HCT116 (cell line): ENCODE results near the gene GLT6D1. TPM values are rescaled to one million over a fixed set of nuclear protein-coding genes. Genes with fewer than 3 reads are reported as not detected.

Experiments used
- ATAC-seq: fragments of 200-7000 bp; cut with Tn5 transposase; 2 replicates; pipeline ENCODE4 v1.9.1; 2020; ENCODE audit warnings: mild to moderate bottlenecking, moderate library complexity
- BruUV-seq: library from RNA; stranded (reverse); fragments of 400-500 nt; replicated peaks from 2 replicates; lab custom pipeline; 2021; lab: Mats Ljungman, UMichigan
- CTCF ChIA-PET: fragments of 300-600 bp; sonication (Branson Sonifier 250); formaldehyde crosslinking; loops from one replicate; lab custom pipeline; 2021; ENCODE audit warnings: antibody characterized with exemption; lab: Charles Lee
- POLR2A ChIA-PET: fragments of 300-600, 350-600 bp; sonication (Branson Sonifier 250); formaldehyde crosslinking; loops from one replicate; lab custom pipeline; 2021; ENCODE audit warnings: antibody characterized with exemption; lab: Charles Lee
- RAD21 ChIA-PET, 2 experiments: fragments of 300-600 bp; sonication (Branson Sonifier 250); formaldehyde crosslinking; loops; one replicate each; lab custom pipeline; 2023; ENCODE audit warnings: low total read pairs in 2 of 2; ENCODE audit not compliant: uncharacterized antibody in 2 of 2, unreplicated experiment in 2 of 2, low non-redundant PET in 1 of 2; lab: Charles Lee
- DNase-seq: peaks from one replicate; pipeline ENCODE4 v3.0.0-alpha.2; 2010; ENCODE audit warnings: low read depth, low spot score
- H2AFZ ChIP-seq: fragments of 200-600 bp; shearing (Covaris generic), sonication (generic); 2 replicates; pipeline ENCODE4 v1.6.1; 2017; ENCODE audit warnings: low read depth, mixed run types, mixed read lengths, antibody characterized with exemption, low read length; ENCODE audit not compliant: poor library complexity, severe bottlenecking
- H3K27ac ChIP-seq: 2 replicates; pipeline ENCODE4 v1.5.1; 2012; ENCODE audit warnings: low read depth, low read length
- H3K27me3 ChIP-seq: fragments of 200-600 bp; sonication (generic); 2 replicates; pipeline ENCODE4 v1.6.1; 2016; ENCODE audit warnings: mixed run types, low read length, mixed read lengths; ENCODE audit not compliant: insufficient read depth
- H3K36me3 ChIP-seq, 2 experiments: fragments of 200-500 bp in 1 of 2; fragments of 200-600 bp in 1 of 2; sonication (Bioruptor generic) in 1 of 2; sonication (generic) in 1 of 2; 2 replicates each; pipeline versions ENCODE4 v1.5.1 to v1.6.1; 2014 to 2016; ENCODE audit warnings: low read length in 2 of 2, inconsistent platforms in 1 of 2, mixed read lengths in 1 of 2, mixed run types in 1 of 2; ENCODE audit not compliant: insufficient read depth in 2 of 2, control insufficient read depth in 1 of 2
- H3K4me1 ChIP-seq, 2 experiments: fragments of 200-600 bp in 1 of 2; sonication (generic) in 1 of 2; 2 replicates each; pipeline versions ENCODE4 v1.5.1 to v1.6.1; 2012 to 2017; ENCODE audit warnings: low read length in 2 of 2, inconsistent platforms in 1 of 2, mild to moderate bottlenecking in 1 of 2, mixed read lengths in 1 of 2, mixed run types in 1 of 2, moderate library complexity in 1 of 2; ENCODE audit not compliant: insufficient read depth in 2 of 2, control insufficient read depth in 1 of 2
- H3K4me2 ChIP-seq: fragments of 200-600 bp; sonication (generic); 2 replicates; pipeline ENCODE4 v1.6.1; 2017; ENCODE audit warnings: mixed run types, low read length, mixed read lengths
- H3K4me3 ChIP-seq, 2 experiments: fragments of 200-600 bp in 1 of 2; sonication (generic) in 1 of 2; replicated peaks in 1 of 2; 2 replicates each; pipeline ENCODE4 v1.5.1; 2011 to 2016; ENCODE audit warnings: low read length in 2 of 2, control low read depth in 1 of 2, low read depth in 1 of 2, mild to moderate bottlenecking in 1 of 2, mixed read lengths in 1 of 2, mixed run types in 1 of 2
- H3K79me2 ChIP-seq: fragments of 200-600 bp; sonication (generic); 2 replicates; pipeline ENCODE4 v1.6.1; 2017; ENCODE audit warnings: mild to moderate bottlenecking, mixed run types, low read length, moderate library complexity, mixed read lengths; ENCODE audit not compliant: insufficient read depth
- H3K9ac ChIP-seq: fragments of 200-600 bp; sonication (generic); 2 replicates; pipeline ENCODE4 v1.6.1; 2016; ENCODE audit warnings: low read length, mixed read lengths
- H3K9me2 ChIP-seq: fragments of 200-600 bp; sonication (generic), shearing (Covaris generic); 2 replicates; pipeline ENCODE4 v1.6.1; 2017; ENCODE audit warnings: mixed run types, mild to moderate bottlenecking, moderate library complexity; ENCODE audit not compliant: insufficient read depth
- H3K9me3 ChIP-seq, 2 experiments: fragments of 200-500 bp in 1 of 2; fragments of 200-600 bp in 1 of 2; sonication (Bioruptor generic) in 1 of 2; sonication (generic) in 1 of 2; 2 replicates each; pipeline ENCODE4 v1.6.1; 2014 to 2017; ENCODE audit warnings: low read length in 2 of 2, mixed read lengths in 2 of 2, inconsistent platforms in 1 of 2, low read depth in 1 of 2, mild to moderate bottlenecking in 1 of 2, mixed run types in 1 of 2, moderate library complexity in 1 of 2; ENCODE audit not compliant: control insufficient read depth in 1 of 2, insufficient read depth in 1 of 2
- H4K20me1 ChIP-seq: fragments of 200-600 bp; sonication (generic), shearing (Covaris generic); 2 replicates; pipeline ENCODE4 v1.6.1; 2017; ENCODE audit warnings: mixed run types, mild to moderate bottlenecking, moderate library complexity; ENCODE audit not compliant: insufficient read depth
- CBX3 ChIP-seq: IDR thresholded peaks from 2 replicates; pipeline ENCODE4 v1.6.1; 2012; ENCODE audit warnings: low read depth
- EZH2 ChIP-seq: fragments of 200-600 bp; sonication (generic); IDR thresholded peaks from 2 replicates; pipeline ENCODE4 v1.6.1; 2017; ENCODE audit warnings: antibody characterized with exemption, mixed run types
- EZH2phosphoT487 ChIP-seq: fragments of 200-600 bp; IDR thresholded peaks from 2 replicates; pipeline ENCODE4 v1.6.1; 2018; ENCODE audit warnings: antibody characterized with exemption, borderline replicate concordance
- FOSL1 ChIP-seq: IDR thresholded peaks from 2 replicates; pipeline ENCODE4 v1.6.1; 2012; ENCODE audit warnings: low read depth
- MAX ChIP-seq: IDR thresholded peaks from 2 replicates; pipeline ENCODE4 v1.6.1; 2012
- POLR2A ChIP-seq: IDR thresholded peaks from 2 replicates; pipeline ENCODE4 v1.7.0; 2011; ENCODE audit warnings: borderline replicate concordance; ENCODE audit not compliant: insufficient read depth, insufficient read length; ENCODE audit errors: extremely low read depth
- POLR2AphosphoS5 ChIP-seq: IDR thresholded peaks from 2 replicates; pipeline ENCODE4 v1.6.1; 2011; ENCODE audit warnings: mild to moderate bottlenecking, low read depth, low read length, moderate library complexity
- RAD21 ChIP-seq: IDR thresholded peaks from 2 replicates; pipeline ENCODE4 v1.6.1; 2012; ENCODE audit warnings: low read depth, mild to moderate bottlenecking
- SIN3A ChIP-seq: IDR thresholded peaks from 2 replicates; pipeline ENCODE4 v1.6.1; 2012; ENCODE audit warnings: low read depth
- SP1 ChIP-seq: IDR thresholded peaks from 2 replicates; pipeline ENCODE4 v1.6.1; 2012; ENCODE audit warnings: low read depth
- TCF7L2 ChIP-seq: IDR thresholded peaks from 2 replicates; pipeline ENCODE4 v1.7.0; 2011; ENCODE audit warnings: borderline replicate concordance, inconsistent platforms; ENCODE audit not compliant: insufficient read depth, insufficient read length; ENCODE audit errors: extremely low read depth
- YY1 ChIP-seq: IDR thresholded peaks from 2 replicates; pipeline ENCODE4 v1.6.1; 2011; ENCODE audit warnings: low read length, low read depth, moderate library complexity, mild to moderate bottlenecking; ENCODE audit not compliant: insufficient replicate concordance; ENCODE audit errors: extremely low read depth
- ZFX ChIP-seq: fragments of 450-650 bp; IDR thresholded peaks from 2 replicates; pipeline ENCODE4 v1.6.1; 2017
- ZNF274 ChIP-seq: fragments of 200-500 bp; sonication (Bioruptor generic); IDR thresholded peaks from 2 replicates; pipeline ENCODE4 v1.6.1; 2014; ENCODE audit warnings: mild to moderate bottlenecking, low read depth, low read length, inconsistent platforms
- intact Hi-C: fragments of 100-400 bp; cut with micrococcal nuclease; formaldehyde crosslinking; loops from 2 replicates; pipeline ENCODE4 v1.10.0; 2022
- total RNA-seq: library from RNA; stranded (reverse); gene quantifications from one replicate; pipeline ENCODE4 v1.2.1, GENCODE V29; 2021; ENCODE audit not compliant: unreplicated experiment
- TF ChIP-seq, protein P1 (sequence below): IDR thresholded peaks from 2 replicates; pipeline ENCODE4 v1.6.1; 2012; ENCODE audit warnings: low read depth

Gene GLT6D1
- total RNA-seq, 1 experiment from 2014 or later: not detected

- no peak for DNase-seq
- Histone ChIP-seq H3K36me3 (no peaks in the 10 kb centered on the region), H3K79me2 (no peaks in the 10 kb centered on the region), H3K9me3 (no peaks in the 10 kb centered on the region), H3K9ac (no peak overlapping the region), H3K9me2 (no peaks in the 10 kb centered on the region), H2AFZ (no peak overlapping the region), H3K27ac (no peak overlapping the region), H3K4me2 (no peak overlapping the region), H4K20me1 (no peaks in the 10 kb centered on the region), H3K4me1 (no peaks in the 10 kb centered on the region), H3K27me3 (peaks cover 6% of the 10 kb centered on the region), H3K4me3 (no peak overlapping the region)
- RAD21 ChIA-PET: no interaction called here
- no peak for ATAC-seq
- TF ChIP-seq RAD21 (no peak), POLR2AphosphoS5 (no peak), YY1 (no peak), SP1 (no peak), MAX (no peak), EZH2phosphoT487 (no peak), POLR2A (no peak), FOSL1 (no peak), TCF7L2 (no peak), EZH2 (no peak)
- POLR2A ChIA-PET: no interaction called here
- intact Hi-C loops: no loop called here
- CTCF ChIA-PET: no interaction called here
- BruUV-seq: no TSS peak
Observed at GRCh38 chr9:135596211-135596610, 43.1 kb downstream of the GLT6D1 start.

DNA sequence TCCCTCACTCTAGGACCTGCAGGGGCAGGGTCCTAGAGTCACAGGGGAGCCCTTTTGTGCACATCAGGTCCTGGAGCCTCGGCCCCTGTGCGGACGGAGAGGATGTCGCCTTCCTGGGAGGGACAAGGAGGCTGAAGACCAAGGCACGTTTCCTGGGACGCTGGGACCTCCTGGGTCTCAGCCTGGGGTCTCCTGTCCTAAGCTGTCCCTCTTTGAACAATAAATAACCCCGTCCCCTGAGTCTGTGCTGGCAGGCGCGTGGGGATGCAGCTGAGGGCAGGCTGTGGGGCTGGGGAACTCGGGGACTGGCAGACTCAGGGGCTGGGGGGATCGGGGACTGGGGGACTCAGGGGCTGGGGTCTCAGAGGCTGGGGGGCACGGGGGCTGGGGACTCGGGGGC lies 46.7 kb downstream of the GLT6D1 start:
- intact Hi-C loops: no loop called here
- ATAC-seq (no peak), DNase-seq (no peak)
- ChIA-PET RAD21 (no interaction called here), POLR2A (no interaction called here)
- no TSS peak for BruUV-seq
- Histone ChIP-seq H4K20me1 (no peaks in the 10 kb centered on the region), H3K27me3 (peaks cover 6% of the 10 kb centered on the region)
- TF ChIP-seq, protein P1, sequence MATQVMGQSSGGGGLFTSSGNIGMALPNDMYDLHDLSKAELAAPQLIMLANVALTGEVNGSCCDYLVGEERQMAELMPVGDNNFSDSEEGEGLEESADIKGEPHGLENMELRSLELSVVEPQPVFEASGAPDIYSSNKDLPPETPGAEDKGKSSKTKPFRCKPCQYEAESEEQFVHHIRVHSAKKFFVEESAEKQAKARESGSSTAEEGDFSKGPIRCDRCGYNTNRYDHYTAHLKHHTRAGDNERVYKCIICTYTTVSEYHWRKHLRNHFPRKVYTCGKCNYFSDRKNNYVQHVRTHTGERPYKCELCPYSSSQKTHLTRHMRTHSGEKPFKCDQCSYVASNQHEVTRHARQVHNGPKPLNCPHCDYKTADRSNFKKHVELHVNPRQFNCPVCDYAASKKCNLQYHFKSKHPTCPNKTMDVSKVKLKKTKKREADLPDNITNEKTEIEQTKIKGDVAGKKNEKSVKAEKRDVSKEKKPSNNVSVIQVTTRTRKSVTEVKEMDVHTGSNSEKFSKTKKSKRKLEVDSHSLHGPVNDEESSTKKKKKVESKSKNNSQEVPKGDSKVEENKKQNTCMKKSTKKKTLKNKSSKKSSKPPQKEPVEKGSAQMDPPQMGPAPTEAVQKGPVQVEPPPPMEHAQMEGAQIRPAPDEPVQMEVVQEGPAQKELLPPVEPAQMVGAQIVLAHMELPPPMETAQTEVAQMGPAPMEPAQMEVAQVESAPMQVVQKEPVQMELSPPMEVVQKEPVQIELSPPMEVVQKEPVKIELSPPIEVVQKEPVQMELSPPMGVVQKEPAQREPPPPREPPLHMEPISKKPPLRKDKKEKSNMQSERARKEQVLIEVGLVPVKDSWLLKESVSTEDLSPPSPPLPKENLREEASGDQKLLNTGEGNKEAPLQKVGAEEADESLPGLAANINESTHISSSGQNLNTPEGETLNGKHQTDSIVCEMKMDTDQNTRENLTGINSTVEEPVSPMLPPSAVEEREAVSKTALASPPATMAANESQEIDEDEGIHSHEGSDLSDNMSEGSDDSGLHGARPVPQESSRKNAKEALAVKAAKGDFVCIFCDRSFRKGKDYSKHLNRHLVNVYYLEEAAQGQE: no peak
- TF ChIP-seq SP1: no peak
- TF ChIP-seq POLR2A: no peak
- no peak for TF ChIP-seq CBX3
- TF ChIP-seq ZFX: no peak
- TF ChIP-seq SIN3A: no peak
- no peak for TF ChIP-seq ZNF274
- TF ChIP-seq TCF7L2: no peak
- TF ChIP-seq, all 23 proteins: peak for 0
- no peaks in the 10 kb centered on the region for H3K36me3 ChIP-seq
- no peak overlapping the region for H2AFZ ChIP-seq
- H3K9ac ChIP-seq: no peak overlapping the region
- no peak overlapping the region for H3K4me3 ChIP-seq
- no peaks in the 10 kb centered on the region for H3K79me2 ChIP-seq
- H3K9me2 ChIP-seq: no peaks in the 10 kb centered on the region
- H3K4me1 ChIP-seq: no peaks in the 10 kb centered on the region
- no peaks in the 10 kb centered on the region for H3K9me3 ChIP-seq
- no peak overlapping the region for H3K4me2 ChIP-seq
- CTCF ChIA-PET: no interaction called here
- no peak overlapping the region for H3K27ac ChIP-seq
